SW 1271 (cell line): ENCODE results near the gene TMSB15A.
"Not testable (repeated sequence)": the region's sequence is repeated elsewhere in the genome, so short reads cannot be mapped to it uniquely, and the experiment has no call there.

ENCODE experiments used
- DNase-seq, 2 experiments: peaks; one replicate each; lab custom pipeline; 2025; lab: John Stamatoyannopoulos, UW

Gene TMSB15A

GRCh38 chrX:102515975-102516941 is at the start of gene TMSB15A:
Gene TMSB15A (minus strand): TSS chrX:102516739.
- DNase-seq: peak in 1 of 2 experiments; percentile 23

GRCh38 chrX:102560423-102561068 is 44.0 kb upstream of the TMSB15A start:
- DNase-seq: no peak

GRCh38 chrX:102558607-102559006 is 42.1 kb upstream of the TMSB15A start:
- DNase-seq: no peak

GRCh38 chrX:102548231-102548630 is 31.7 kb upstream of the TMSB15A start:
- DNase-seq: no peak

DNA sequence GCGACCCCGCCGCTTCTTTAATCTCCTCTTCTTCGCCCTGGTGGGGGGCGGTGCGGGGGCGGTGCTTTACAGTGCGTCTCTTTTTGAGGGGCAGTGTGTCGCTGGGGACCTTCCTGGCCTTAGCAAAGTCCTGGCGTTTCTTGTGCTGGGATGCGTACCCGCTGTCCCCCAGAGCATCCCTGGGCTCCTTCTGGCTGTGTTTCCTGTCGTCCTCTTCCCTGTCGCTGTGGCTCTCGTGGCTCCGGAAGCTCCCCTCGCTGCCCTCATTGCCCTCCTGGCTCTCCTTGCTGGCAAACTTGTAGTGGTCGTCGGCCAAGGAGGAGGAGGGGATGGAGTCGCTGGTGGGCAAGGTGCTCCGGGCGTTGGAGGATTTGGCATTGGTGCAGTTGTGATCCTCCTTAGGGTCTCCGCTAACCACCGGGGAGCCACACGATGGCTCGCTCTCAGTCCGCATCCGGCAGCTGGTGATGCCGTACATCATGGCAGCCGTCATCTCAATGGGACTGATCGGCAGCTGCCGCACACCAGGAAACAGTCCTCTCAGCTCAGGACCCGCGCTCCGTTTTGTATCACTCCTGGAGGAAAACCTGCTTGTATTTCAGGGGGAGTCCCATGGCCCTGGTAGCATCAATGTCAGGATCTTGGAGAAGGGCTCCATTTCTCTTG is 30.4 kb upstream of the TMSB15A start:
- DNase-seq: no peak

GRCh38 chrX:102546175-102546574 is 29.6 kb upstream of the TMSB15A start:
- not testable (repeated sequence) for DNase-seq

DNA sequence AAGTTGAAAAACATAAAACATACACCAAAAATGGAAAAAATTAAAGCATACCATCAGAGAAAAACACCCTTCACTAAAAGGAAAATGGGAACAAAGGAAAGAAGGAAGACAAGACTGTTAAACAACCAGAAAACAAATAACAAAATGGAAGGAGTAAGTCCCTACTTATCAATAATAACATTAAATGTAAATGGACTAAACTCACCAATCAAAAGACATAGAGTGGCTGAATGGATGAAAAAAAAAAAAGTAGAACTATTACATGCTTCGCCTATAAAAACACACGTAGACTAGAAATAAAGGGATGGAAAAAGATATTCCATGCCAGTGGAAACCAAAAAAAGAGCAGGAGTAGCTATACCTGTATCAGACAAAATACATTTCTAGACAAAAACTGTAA is 19.4 kb upstream of the TMSB15A start:
- no peak for DNase-seq

- DNase-seq: no peak
Observed at GRCh38 chrX:102517326-102517725, 787 bp upstream of the TMSB15A start.

- no peak for DNase-seq
Observed at GRCh38 chrX:102514536-102514935, 2.0 kb downstream of the TMSB15A start.

DNA sequence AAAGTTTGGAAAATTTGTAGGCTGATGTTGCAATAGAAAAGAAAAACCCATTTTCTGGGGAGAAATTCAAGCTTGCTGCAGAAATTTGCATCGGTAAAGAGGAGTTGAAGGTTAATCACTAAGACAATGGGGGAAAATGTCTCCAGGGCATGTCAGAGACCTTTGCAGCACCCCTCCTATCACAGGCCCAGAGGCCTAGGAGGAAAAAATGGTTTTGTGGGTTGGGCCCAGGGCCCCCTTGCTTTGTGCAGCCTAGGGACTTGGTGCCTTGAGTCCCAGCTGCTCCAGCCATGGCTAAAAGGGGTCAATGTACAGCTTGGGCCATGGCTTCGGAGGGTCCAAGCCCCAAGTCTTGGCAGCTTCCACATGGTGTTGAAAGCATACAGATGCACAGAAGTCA is 17.8 kb downstream of the TMSB15A start:
- no peak for DNase-seq

DNA sequence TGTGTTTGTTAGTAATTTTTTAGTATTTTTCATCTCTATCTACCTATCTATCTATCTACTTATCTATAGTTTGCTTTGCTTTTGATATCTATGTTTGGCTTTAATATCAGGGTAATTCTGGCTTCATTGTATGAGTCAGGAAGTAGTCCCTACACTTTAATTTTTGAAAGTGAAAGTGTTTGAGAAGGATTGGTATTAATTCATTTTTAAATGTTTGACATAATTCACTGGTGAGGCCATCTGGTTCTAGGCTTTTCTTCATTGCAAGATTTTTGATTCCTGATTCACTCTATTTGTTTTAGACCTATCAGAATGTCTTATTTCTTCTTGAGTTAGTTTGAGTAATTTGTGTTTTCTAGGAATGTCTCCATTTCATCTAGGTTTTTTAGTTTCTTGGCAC is 24.8 kb downstream of the TMSB15A start:
- DNase-seq: no peak

DNA sequence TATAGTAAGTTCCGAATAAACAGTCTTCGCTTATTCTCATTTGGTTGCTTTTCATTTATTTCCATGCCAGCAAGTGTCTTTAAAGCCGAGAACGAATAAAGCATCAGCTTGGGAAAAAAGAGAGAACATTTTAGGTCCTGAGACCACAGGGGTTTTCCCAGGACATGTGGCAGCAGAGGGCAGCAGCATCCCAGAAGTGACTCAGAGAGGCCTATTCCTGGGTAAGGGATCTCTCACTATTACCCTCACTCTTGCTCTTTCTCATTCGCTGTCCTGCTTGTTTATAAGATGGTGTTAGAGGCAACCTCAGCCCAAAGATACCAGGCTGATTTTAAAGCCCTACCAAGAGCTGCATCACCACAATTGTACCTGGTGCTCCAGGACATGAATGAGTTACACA is 37.8 kb downstream of the TMSB15A start:
- not testable (repeated sequence) for DNase-seq

DNA sequence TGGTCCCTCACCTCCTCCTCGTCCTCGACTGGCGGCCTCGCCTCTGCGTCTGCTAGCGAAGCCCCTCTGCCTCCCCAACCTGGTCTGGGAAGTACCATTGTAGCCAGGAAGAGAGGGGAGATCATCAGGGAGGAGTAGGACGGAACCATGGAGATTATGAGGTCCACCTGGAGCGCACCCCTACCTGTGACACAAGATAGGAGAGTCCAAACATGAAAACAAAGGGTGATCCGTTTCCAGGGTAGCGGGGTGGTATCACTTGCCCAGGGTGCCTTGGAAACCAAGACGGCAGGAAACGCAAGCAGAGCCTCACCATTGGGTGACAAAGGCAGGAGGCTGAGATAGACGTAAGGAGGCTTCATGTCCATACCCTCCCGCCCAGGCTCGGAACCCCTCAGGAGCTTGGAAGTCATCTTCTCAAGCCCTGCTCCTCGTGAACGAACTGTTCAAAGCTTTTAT is 44.7 kb downstream of the TMSB15A start, which contains the start of gene TCP11X2:
TSS of gene TCP11X2 (minus strand) at position 51 of the 459 bp plus-strand sequence.
- not testable (repeated sequence) for DNase-seq

DNA sequence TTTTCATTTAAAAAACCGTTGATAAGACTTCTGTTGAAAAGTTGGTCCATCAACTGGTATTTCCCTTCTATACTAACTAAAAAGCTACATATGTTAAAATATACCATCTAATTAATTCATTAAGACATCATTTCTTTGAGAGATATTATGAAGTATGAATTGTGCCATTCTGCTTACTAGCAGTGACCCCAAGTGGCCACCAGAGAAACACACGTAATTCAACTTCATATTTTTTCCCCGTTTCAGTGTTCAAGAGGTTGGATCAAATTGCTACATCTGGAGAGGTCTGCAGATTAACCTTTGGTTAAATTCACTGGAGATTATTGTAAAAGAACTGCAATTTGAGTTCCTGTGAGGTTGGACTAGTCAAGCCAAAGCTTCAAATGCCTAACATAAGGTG is 46.3 kb downstream of the TMSB15A start:
- DNase-seq: not testable (repeated sequence)
